Progenitor cell of endocrine pancreas (in vitro differentiated cells): ENCODE data around the gene CELA2A. TPM values are rescaled to one million over a fixed set of nuclear protein-coding genes. Genes with fewer than 3 reads are reported as not detected.

Experiments
- DNase-seq: peaks from one replicate; pipeline ENCODE4 v3.0.0; 2021; ENCODE audit warnings: low spot score; ENCODE audit not compliant: unreplicated experiment
- H3K27ac Mint-ChIP-seq: 2 replicates; pipeline ENCODE4 v1.8.0; 2021; ENCODE audit warnings: mild to moderate bottlenecking, moderate library complexity, mixed read lengths
- H3K27me3 Mint-ChIP-seq: 2 replicates; pipeline ENCODE4 v1.8.0; 2021; ENCODE audit warnings: mixed read lengths
- H3K36me3 Mint-ChIP-seq: 2 replicates; pipeline ENCODE4 v1.8.0; 2022; ENCODE audit warnings: mixed read lengths; ENCODE audit not compliant: insufficient read depth
- H3K4me1 Mint-ChIP-seq: 2 replicates; pipeline ENCODE4 v1.8.0; 2021; ENCODE audit warnings: low read depth, mixed read lengths
- H3K4me3 Mint-ChIP-seq: 2 replicates; pipeline ENCODE4 v1.8.0; 2021; ENCODE audit warnings: low read depth, mild to moderate bottlenecking, moderate library complexity, mixed read lengths
- H3K9me3 Mint-ChIP-seq: 2 replicates; pipeline ENCODE4 v1.8.0; 2021; ENCODE audit warnings: low read depth, mixed read lengths
- CTCF ChIP-seq: fragments of 200-600 bp; sonication (generic); IDR thresholded peaks from one replicate; pipeline ENCODE4 v1.5.0; 2021; ENCODE audit warnings: antibody characterized with exemption, mild to moderate bottlenecking; ENCODE audit not compliant: unreplicated experiment
- total RNA-seq: library from RNA; stranded (reverse); gene quantifications from 2 replicates; pipeline ENCODE4 v1.2.1, GENCODE V29; 2021

CELA2A gene
- total RNA-seq, 1 donor from 2014 or later, result not detected

GRCh38 chr1:15442119-15442518 is 14.4 kb upstream of the CELA2A start:
- Mint-ChIP-seq H3K4me1 (peaks cover 3% of the 10 kb centered on the region), H3K27me3 (peaks cover 5% of the 10 kb centered on the region), H3K9me3 (no peaks in the 10 kb centered on the region), H3K4me3 (no peak overlapping the region), H3K27ac (no peak overlapping the region), H3K36me3 (no peaks in the 10 kb centered on the region)
- no peak for DNase-seq
- TF ChIP-seq CTCF, result no peak

GRCh38 chr1:15442759-15443158 is 13.8 kb upstream of the CELA2A start:
- Mint-ChIP-seq H3K36me3 (no peaks in the 10 kb centered on the region), H3K27me3 (peaks cover 8% of the 10 kb centered on the region), H3K4me1 (peaks cover 3% of the 10 kb centered on the region), H3K4me3 (no peak overlapping the region), H3K9me3 (no peaks in the 10 kb centered on the region), H3K27ac (no peak overlapping the region)
- no peak for TF ChIP-seq CTCF
- DNase-seq, result no peak

DNA sequence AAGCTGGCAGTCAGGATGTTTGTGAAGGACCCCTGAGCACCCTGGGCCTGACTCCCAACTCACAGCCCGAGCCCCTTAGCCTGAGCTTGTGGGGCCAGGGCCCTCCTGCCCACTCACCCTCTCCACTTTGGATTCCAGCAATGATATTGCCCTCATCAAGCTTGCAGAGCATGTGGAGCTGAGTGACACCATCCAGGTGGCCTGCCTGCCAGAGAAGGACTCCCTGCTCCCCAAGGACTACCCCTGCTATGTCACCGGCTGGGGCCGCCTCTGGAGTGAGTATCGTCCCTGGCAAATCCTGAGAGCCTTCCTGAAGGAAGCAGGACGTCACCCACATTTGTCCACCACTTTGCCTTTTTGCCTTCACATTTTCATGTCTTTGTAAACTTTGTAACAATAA is 13.3 kb upstream of the CELA2A start:
- Mint-ChIP-seq H3K27ac (no peak overlapping the region), H3K9me3 (no peaks in the 10 kb centered on the region), H3K4me1 (peaks cover 2% of the 10 kb centered on the region), H3K4me3 (no peak overlapping the region), H3K27me3 (peaks cover 8% of the 10 kb centered on the region), H3K36me3 (no peaks in the 10 kb centered on the region)
- TF ChIP-seq CTCF, result no peak
- DNase-seq, result no peak

GRCh38 chr1:15444468-15445389 is 11.8 kb upstream of the CELA2A start:
- no peak for TF ChIP-seq CTCF
- Mint-ChIP-seq H3K4me1 (peaks cover 2% of the 10 kb centered on the region), H3K4me3 (no peak overlapping the region), H3K9me3 (no peaks in the 10 kb centered on the region), H3K27me3 (peaks cover 8% of the 10 kb centered on the region), H3K36me3 (no peaks in the 10 kb centered on the region), H3K27ac (no peak overlapping the region)
- DNase-seq, result no peak

DNA sequence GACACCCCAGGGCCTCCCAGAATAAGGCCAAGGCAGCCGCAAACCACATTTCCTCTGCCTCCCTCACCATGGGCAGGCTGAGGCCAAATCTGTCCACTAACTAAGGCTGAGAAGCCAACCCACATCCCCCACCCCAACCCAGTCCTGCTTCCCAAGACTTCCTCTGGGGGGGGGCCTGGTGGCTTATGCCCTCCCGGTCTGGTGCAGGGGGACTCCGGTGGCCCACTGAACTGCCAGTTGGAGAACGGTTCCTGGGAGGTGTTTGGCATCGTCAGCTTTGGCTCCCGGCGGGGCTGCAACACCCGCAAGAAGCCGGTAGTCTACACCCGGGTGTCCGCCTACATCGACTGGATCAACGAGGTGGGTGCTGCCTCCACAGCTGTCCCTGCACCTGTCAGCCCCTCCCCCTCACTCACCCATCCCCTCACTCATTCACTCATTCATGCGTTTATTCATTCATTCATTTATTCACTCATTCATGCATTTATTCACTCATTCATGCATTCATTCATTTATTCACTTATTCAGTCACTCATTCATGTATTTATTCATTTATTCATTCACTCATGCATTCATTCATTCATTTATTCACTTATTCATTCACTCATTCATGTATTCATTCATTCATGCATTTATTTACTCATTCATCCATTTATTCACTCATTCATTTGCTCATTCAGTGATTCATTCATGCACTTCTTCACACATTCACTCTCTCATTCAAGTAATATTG is 11.0 kb upstream of the CELA2A start:
- DNase-seq, result no peak
- Mint-ChIP-seq H3K9me3 (no peaks in the 10 kb centered on the region), H3K4me3 (no peak overlapping the region), H3K27me3 (peaks cover 8% of the 10 kb centered on the region), H3K4me1 (peaks cover 2% of the 10 kb centered on the region), H3K27ac (no peak overlapping the region), H3K36me3 (no peaks in the 10 kb centered on the region)
- no peak for TF ChIP-seq CTCF
